WERI-Rb-1 (cell line): ENCODE measurements around the gene PSMD13.

Experiments used
- DNase-seq: peaks from one replicate; pipeline ENCODE4 v3.0.0-alpha.2; 2020
- H3K27ac ChIP-seq: fragments of 250-450 bp; sonication (Bioruptor Pico); 2 replicates; pipeline ENCODE4 v1.5.1; 2020; ENCODE audit warnings: mild to moderate bottlenecking, moderate library complexity
- H3K27me3 ChIP-seq: fragments of 250-450 bp; sonication (Bioruptor Pico); 2 replicates; pipeline ENCODE4 v1.5.1; 2021; ENCODE audit warnings: mild to moderate bottlenecking, low read depth, moderate library complexity; ENCODE audit not compliant: insufficient read depth, severe bottlenecking
- H3K36me3 ChIP-seq: fragments of 250-450 bp; sonication (Bioruptor Pico); 2 replicates; pipeline ENCODE4 v1.5.1; 2020; ENCODE audit warnings: mild to moderate bottlenecking, moderate library complexity
- H3K4me3 ChIP-seq: 2 replicates; pipeline ENCODE4 v1.5.1; 2011; ENCODE audit warnings: low read depth, mild to moderate bottlenecking, control low read depth, low read length
- H3K9me3 ChIP-seq: fragments of 250-450 bp; sonication (Bioruptor Pico); 2 replicates; pipeline ENCODE4 v1.5.1; 2021; ENCODE audit warnings: mild to moderate bottlenecking, moderate library complexity; ENCODE audit not compliant: severe bottlenecking
- CTCF ChIP-seq: IDR thresholded peaks from 2 replicates; pipeline ENCODE4 v1.5.1; 2011; ENCODE audit warnings: low read depth, mild to moderate bottlenecking, control low read depth, inconsistent platforms, low read length

Gene PSMD13

DNA sequence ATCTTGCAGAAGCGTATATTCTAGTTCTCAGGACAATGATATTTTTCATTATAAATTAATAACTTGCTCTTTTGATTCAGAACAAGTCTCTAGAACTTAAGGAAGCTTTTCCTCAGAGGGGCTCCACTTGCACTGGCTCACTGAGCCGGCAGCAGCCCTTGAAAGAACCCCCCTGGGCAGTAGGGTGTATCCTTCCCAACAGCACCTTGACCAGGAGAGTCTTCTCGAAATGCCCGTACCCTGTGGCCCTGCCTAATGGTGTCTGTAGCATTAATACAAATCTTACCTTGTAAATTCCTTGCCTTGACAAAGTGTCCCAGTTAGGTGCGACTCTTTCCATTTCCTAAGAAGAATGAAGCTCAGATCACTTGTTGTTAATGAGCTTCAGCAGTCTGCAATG is 13.5 kb downstream of the PSMD13 start:
- no peaks in the 10 kb centered on the region for H3K27me3 ChIP-seq
- no peak overlapping the region for H3K27ac ChIP-seq
- H3K4me3 ChIP-seq = no peak overlapping the region
- DNase-seq = no peak
- TF ChIP-seq CTCF = no peak
- H3K36me3 ChIP-seq = peaks cover 75% of the 10 kb centered on the region
- H3K9me3 ChIP-seq = no peaks in the 10 kb centered on the region

DNA sequence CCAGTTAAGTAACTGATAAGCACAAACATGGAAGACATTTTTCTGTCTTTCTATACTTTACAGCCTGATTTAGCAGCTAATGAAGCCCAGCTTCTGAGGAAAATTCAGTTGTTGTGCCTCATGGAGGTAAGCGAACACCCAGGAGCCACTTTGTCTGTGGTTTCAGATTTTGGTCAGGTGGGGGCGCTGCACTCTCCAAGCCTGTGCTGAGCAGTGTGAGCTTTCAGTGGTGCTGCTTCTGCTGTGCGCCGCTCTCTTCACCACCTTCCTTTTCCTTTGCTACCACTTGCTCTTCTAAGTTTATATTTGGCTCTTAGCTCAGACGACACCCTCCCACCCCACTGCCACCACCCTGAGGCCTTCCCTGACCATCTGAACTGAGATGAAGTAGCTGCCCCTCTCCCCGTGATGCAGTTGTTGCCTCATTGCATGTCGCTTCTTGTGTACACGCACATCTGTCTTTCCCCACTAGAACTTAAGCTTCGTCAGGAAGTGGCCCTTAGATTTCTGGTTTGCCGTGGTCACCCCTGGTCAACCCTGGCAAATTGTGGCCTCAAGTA is 14.0 kb downstream of the PSMD13 start:
- H3K27ac ChIP-seq = no peak overlapping the region
- H3K27me3 ChIP-seq = no peaks in the 10 kb centered on the region
- no peak overlapping the region for H3K4me3 ChIP-seq
- DNase-seq = peak; percentile 74
- peaks cover 70% of the 10 kb centered on the region for H3K36me3 ChIP-seq
- peak; percentile 90 for TF ChIP-seq CTCF
- no peaks in the 10 kb centered on the region for H3K9me3 ChIP-seq

GRCh38 chr11:251550-251949 is 14.8 kb downstream of the PSMD13 start:
- Histone ChIP-seq H3K4me3 (no peak overlapping the region), H3K27me3 (no peaks in the 10 kb centered on the region), H3K36me3 (peaks cover 63% of the 10 kb centered on the region), H3K9me3 (no peaks in the 10 kb centered on the region), H3K27ac (no peak overlapping the region)
- peak; percentile 55 for DNase-seq
- TF ChIP-seq CTCF = peak; percentile 26; the same call in 1 of the 2 replicates

- Histone ChIP-seq H3K27me3 (no peaks in the 10 kb centered on the region), H3K4me3 (no peak overlapping the region), H3K9me3 (no peaks in the 10 kb centered on the region), H3K36me3 (peaks cover 52% of the 10 kb centered on the region), H3K27ac (no peak overlapping the region)
- no peak for TF ChIP-seq CTCF
- DNase-seq = no peak
These were observed 15.9 kb downstream of the PSMD13 start for GRCh38 chr11:252666-253065.

DNA sequence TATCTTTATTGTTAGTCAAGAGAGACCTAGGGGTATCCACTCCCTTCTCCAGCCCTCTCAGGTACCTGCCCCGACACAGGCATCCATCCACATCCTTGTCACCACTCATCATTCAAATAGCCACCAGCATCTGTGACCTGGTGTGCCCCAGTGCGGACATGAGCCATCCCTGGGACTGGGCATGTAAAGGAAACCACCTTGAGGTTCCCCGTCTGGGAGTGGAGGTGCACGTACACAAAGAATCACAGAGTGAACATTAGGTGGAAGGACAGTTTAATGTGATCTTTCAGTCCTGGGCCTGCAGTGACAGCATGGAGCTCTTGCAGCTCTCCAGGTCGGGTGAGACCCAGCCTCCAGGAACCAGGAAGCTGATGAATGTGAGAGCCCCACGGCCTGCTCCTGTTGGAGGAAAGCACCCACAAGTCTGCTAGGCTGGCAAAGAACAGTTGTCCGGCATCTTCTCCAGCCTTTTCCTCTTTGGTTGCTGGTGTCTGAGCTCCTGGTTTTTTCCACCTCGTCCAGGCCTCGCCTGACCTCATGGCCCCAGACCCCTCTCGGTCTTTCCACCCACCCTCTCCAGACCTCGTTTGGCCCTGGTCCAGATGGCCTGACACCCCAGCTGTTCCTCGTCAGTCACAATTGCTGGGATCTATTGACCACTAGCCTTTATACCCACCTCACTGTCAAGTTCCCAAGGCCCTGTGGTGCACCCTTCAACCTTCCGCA is 16.5 kb downstream of the PSMD13 start:
- Histone ChIP-seq H3K27me3 (no peaks in the 10 kb centered on the region), H3K4me3 (no peak overlapping the region), H3K36me3 (peaks cover 47% of the 10 kb centered on the region), H3K9me3 (no peaks in the 10 kb centered on the region), H3K27ac (no peak overlapping the region)
- TF ChIP-seq CTCF = no peak
- no peak for DNase-seq

GRCh38 chr11:253886-254270 is 17.1 kb downstream of the PSMD13 start:
- H3K36me3 ChIP-seq = peaks cover 41% of the 10 kb centered on the region
- no peaks in the 10 kb centered on the region for H3K9me3 ChIP-seq
- no peak for DNase-seq
- TF ChIP-seq CTCF = no peak
- H3K4me3 ChIP-seq = no peak overlapping the region
- no peaks in the 10 kb centered on the region for H3K27me3 ChIP-seq
- no peak overlapping the region for H3K27ac ChIP-seq
